AG10803 (cell line): ENCODE measurements around the gene LLGL2.

Experiments used
- DNase-seq: peaks from one replicate; pipeline ENCODE4 v3.0.0; 2010; ENCODE audit warnings: low read depth
- H3K4me3 ChIP-seq: 2 replicates; pipeline ENCODE4 v1.5.1; 2011; ENCODE audit warnings: mild to moderate bottlenecking, low read length, control low read depth
- TF ChIP-seq, protein P1 (sequence below): conservative IDR thresholded peaks from 2 replicates; pipeline ENCODE4 v1.5.1; 2011; ENCODE audit warnings: mild to moderate bottlenecking, low read length, control low read depth, inconsistent platforms

Gene LLGL2

DNA sequence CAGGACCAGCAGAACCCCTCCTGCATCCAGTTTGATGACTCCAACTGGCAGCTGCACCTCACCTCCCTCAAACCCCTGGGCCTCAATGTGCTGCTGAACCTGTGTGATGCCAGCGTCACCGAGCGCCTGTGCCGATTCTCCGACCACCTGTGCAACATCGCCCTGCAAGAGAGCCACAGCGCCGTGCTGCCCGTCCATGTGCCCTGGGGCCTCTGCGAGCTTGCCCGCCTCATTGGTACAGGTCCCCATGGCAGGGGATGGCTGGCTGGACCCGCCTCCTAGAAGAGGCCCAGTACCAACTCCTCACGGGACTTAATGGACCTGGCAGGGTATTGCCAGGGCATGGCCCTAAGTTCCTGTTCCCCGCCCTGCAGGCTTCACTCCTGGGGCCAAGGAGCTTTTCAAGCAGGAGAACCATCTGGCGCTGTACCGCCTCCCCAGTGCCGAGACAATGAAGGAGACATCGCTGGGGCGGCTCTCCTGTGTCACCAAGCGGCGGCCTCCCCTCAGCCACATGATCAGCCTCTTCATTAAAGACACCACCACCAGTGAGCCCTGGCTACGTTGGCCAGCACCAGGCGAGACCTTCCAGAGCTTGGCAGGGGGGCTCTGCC, 32.8 kb upstream of the LLGL2 start:
- TF ChIP-seq, protein P1, sequence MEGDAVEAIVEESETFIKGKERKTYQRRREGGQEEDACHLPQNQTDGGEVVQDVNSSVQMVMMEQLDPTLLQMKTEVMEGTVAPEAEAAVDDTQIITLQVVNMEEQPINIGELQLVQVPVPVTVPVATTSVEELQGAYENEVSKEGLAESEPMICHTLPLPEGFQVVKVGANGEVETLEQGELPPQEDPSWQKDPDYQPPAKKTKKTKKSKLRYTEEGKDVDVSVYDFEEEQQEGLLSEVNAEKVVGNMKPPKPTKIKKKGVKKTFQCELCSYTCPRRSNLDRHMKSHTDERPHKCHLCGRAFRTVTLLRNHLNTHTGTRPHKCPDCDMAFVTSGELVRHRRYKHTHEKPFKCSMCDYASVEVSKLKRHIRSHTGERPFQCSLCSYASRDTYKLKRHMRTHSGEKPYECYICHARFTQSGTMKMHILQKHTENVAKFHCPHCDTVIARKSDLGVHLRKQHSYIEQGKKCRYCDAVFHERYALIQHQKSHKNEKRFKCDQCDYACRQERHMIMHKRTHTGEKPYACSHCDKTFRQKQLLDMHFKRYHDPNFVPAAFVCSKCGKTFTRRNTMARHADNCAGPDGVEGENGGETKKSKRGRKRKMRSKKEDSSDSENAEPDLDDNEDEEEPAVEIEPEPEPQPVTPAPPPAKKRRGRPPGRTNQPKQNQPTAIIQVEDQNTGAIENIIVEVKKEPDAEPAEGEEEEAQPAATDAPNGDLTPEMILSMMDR: no peak
- no peak for DNase-seq
- H3K4me3 ChIP-seq: no peak overlapping the region

DNA sequence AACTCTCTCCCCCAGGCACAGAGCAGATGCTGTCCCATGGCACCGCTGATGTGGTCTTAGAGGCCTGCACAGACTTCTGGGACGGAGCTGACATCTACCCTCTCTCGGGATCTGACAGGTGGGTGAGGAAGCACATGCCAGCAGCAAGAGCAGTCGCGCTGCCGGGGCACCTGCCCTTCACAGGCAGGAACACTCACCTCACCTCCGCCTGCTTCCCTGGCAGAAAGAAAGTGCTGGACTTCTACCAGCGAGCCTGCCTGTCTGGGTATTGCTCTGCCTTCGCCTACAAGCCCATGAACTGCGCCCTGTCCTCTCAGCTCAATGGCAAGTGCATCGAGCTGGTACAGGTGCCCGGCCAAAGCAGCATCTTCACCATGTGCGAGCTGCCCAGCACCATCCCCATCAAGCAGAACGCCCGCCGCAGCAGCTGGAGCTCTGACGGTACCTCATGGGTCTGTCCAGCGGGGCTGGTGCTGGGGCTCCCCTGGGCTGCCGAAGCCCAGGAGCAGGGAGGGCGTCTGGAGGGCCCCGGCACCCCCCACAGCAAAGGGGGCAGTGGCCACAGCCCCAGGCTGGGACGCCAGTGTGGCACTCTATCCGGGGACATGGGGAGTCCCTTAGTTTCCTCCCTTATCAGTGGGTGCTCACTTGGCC, 31.9 kb upstream of the LLGL2 start:
- TF ChIP-seq, protein P1: no peak
- DNase-seq: no peak
- no peak overlapping the region for H3K4me3 ChIP-seq

DNA sequence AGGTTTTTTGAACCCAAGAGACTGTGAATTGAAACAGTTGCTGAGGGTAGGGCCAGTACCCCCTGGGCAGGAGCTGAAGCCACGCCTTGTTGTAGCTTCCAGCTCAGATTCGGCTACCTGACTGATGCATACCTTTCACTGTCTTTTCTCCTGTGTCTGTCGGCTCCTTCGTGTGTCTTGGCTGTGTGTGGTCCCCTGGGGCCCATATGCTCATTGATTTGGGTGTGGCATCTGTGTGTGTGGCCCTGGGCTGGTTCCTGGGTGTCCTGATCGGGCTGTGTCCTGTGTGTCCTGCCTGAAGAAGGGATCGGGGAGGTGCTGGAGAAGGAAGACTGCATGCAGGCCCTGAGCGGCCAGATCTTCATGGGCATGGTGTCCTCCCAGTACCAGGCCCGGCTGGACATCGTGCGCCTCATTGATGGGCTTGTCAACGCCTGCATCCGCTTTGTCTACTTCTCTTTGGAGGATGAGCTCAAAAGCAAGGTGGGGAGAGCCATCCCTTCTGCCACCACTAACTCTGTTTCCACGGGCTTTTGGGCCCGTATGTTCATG, 31.1 kb upstream of the LLGL2 start:
- TF ChIP-seq, protein P1: no peak
- DNase-seq: no peak
- no peak overlapping the region for H3K4me3 ChIP-seq

DNA sequence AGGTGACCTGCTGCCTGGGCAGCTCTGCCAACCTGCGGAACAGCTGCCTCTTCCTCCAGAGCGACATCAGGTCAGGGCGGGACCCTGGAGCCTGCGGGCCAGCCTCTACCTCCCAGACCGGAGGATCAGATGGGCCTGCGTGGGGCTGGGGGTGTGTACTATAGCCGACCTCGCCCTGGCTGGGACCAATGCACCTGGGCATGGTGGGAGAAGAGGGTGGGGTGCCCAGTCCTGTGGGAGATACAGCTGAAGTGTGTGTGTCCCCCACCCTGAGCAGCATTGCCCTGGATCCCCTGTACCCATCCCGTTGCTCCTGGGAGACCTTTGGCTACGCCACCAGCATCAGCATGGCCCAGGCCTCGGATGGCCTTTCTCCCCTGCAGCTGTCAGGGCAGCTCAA, 29.5 kb upstream of the LLGL2 start:
- DNase-seq: no peak
- TF ChIP-seq, protein P1: no peak
- H3K4me3 ChIP-seq: no peak overlapping the region

DNA sequence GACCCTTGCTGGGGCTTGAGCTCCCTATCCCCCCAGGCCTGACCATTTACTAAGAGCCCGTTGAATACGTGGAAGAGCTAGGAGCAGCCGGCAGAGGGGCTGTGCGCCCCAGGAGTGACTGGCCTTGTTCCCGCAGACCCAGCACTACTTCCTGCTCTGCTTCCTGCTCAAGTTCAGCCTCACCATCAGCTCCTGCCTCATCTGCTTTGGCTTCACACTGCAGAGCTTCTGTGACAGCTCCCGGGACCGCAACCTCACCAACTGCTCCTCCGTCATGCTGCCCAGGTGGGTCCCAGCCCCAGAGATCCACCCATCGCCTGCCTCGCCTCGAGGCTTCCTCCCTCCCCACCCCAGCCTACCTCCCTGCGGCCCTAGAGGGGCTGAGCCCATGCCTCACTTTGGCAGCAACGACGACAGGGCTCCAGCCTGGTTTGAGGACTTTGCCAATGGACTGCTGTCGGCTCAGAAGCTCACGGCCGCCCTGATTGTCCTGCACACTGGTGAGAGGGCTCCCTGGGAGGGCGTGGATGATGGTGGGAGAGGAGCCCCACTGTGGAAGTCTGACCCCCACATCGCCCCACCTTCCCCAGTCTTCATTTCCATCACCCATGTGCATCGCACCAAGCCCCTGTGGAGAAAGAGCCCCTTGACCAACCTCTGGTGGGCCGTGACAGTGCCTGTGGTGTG, 27.3 kb upstream of the LLGL2 start:
- no peak for DNase-seq
- no peak overlapping the region for H3K4me3 ChIP-seq
- TF ChIP-seq, protein P1: no peak

DNA sequence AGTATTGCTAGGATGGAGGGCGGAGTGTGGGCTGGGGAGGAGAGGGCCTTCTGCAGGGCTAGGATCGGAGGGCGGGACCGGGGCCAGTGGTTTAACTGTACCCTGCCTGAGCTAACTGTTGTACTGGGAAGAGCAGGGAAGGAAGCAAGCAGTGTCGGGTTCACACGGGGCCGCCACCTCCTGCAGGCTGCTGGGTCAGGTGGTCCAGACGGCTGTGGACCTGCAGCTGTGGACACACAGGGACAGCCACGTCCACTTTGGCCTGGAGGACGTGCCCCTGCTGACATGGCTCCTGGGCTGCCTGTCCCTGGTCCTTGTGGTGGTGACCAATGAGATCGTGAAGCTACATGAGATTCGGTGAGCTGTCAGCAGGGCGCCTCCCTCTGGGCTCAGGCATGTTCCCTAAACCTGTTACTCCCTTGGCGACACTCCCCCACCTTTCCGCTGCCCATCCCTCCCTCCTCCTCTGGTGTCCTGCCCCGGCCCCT, 26.7 kb upstream of the LLGL2 start:
- H3K4me3 ChIP-seq: no peak overlapping the region
- no peak for DNase-seq
- TF ChIP-seq, protein P1: no peak
